HG02973 (cell line): ENCODE results near the gene SLC12A3.

Experiments
- ATAC-seq: cut with Tn5 transposase; IDR thresholded peaks from one replicate; pipeline ENCODE4 v1.9.1; 2021; ENCODE audit warnings: moderate library complexity; ENCODE audit not compliant: unreplicated experiment

Gene SLC12A3

GRCh38 chr16:56886296-56886695, 21.3 kb downstream of the SLC12A3 start:
- ATAC-seq = no peak

GRCh38 chr16:56886826-56887225, 21.8 kb downstream of the SLC12A3 start:
- no peak for ATAC-seq

DNA sequence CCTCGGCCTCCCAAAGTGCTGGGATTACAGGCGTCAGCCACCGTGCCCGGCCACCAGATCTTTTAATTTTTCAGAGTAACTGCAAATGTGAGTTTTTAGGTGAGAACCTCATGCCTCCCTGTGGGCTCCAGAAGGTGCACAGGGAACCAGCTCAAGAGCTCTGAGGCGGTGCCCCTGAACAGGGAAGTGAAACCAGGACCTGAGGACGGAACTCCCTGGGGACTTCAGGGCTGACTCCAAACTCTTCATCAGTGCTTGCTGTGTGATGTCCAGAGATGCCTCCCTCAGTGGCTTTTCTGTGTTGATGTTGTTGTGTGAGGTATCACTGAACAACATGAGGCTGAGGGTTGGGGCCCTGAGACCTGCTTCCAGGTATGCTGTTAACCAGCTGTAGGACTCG, 23.8 kb downstream of the SLC12A3 start:
- ATAC-seq = no peak

DNA sequence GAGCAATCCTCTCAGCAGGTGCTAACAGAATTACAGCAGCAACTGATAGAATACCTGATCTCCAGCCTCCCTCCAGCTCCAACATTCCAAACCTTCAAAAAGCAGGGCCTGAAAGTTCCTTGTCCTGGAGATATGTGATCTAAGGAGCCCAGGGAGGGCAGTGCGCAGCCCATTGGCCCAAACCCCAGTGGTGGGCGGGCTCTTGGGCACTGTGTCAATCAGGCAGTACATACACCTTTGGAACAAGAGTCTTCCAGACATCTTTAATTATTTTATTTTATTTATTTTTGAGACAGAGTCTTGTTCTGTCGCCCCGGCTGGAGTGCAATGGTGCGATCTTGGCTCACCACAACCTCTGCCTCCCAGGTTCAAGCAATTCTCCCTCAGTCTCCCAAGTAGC, 24.2 kb downstream of the SLC12A3 start:
- no peak for ATAC-seq

DNA sequence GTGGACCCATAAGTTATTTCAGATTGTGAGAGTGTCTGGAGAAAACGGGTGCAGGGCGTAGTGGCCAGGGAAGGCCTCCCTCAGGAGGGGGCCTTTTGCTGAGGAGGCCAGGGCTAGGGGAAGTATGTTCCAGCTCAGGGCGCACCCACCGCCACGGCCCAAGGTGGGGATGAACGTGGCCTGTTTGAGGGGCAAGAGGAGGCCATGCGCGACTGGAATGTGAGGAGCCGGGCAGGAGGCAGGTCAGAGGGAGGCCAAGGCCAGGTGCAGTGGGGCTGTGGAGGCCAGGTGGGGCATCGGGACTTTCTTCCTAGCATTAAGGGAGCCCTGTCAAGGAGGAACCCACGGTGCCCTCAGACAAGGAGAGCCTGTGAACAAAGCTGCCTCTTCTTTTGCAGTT, 26.7 kb downstream of the SLC12A3 start:
- no peak for ATAC-seq

DNA sequence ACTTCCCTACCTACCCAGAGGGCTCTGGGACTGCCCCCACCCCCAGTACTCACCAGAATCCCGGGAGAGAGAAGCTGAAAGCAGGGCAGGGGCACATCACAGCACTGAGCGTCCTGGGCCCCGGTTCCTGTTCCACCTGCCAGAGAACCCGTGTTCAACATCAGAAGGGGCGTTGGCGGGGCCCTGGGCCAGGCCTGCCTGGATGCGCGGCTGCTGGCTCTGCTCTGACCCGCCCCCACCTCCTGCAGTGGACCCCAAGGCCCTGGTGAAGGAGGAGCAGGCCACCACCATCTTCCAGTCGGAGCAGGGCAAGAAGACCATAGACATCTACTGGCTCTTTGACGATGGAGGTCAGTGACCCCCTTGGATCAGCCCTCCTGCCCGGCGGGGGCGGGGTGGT, 27.7 kb downstream of the SLC12A3 start:
- no peak for ATAC-seq

- no peak for ATAC-seq
Measured at GRCh38 chr16:56894331-56894917, 29.4 kb downstream of the SLC12A3 start.

GRCh38 chr16:56895813-56896212, 30.8 kb downstream of the SLC12A3 start:
- ATAC-seq = no peak

DNA sequence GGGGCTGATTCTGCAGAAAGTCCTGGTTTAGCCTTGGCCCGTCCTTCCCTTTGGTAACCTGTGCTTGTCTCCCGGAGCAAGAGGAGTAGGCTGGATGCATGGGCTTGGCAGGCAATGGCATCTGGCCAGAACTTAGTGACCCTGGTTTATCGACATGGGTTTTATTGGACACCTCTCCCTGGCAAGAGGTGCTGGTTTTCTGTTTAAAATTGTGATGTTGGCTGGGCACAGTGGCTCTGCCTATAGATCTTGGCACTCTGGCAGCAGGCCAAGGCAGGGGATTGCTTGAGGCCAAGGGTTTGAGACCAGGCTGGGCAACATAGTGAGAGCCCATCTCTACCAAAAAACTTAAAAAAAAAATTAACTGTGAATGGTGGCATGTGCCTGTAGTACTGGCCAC, 31.2 kb downstream of the SLC12A3 start:
- no peak for ATAC-seq

GRCh38 chr16:56897026-56897799, 32.2 kb downstream of the SLC12A3 start:
- no peak for ATAC-seq

DNA sequence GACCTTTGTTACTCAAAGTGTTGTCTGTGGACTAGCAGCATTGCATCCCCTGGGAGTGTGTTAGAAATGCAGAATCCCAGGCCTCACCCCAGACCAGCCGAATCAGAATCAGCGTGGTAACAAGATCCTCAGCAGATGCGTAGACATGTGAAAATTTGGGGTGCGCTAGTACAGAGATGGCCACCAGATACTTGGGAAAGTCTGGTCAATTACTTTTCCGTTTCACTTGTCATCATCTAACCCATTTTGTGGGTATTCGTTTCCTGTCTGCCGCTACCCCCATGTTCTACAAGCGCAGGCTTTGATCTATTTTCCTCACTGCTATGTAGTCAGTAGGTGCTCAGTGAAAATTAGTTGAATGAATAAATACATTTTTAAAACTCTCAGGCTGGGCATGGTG, 33.8 kb downstream of the SLC12A3 start:
- ATAC-seq = no peak

DNA sequence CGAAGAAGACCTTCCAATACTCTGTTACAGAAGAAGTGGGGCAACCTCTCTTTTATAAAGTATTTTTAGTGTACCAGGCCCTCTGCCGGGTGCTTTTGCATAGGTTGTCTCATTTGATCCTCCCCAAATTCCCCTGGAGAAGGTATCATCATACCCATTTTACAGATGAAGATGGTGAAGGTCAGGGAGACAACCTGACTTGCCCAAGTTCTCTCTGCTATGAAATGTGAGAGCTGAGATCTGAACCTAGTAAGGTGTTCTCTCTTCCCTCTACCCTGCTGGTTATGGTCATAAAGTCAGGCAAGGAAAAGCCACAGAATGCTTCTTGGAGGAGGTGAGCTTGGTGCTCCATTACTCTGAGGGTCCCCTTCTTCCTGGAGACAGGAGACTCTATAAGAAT, 38.9 kb downstream of the SLC12A3 start:
- no peak for ATAC-seq

DNA sequence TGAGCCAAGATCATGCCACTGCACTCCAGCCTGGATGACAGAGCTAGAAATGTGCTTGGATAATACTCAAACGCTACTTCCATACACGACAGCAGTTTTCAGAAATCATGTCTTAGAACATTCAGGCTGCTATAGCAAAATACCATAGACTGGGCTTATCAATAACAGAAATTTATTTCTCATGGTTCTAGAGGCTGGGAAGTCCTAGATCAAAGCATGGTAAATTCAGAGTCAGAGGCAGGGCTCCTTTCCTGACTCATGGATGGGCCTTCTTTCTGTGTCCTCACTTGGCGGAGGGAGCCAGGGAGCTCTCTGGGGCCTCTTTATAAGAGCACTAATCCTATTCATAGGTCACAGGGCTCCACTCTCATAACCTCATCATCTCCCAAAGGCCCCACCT, 42.4 kb downstream of the SLC12A3 start:
- ATAC-seq = no peak

DNA sequence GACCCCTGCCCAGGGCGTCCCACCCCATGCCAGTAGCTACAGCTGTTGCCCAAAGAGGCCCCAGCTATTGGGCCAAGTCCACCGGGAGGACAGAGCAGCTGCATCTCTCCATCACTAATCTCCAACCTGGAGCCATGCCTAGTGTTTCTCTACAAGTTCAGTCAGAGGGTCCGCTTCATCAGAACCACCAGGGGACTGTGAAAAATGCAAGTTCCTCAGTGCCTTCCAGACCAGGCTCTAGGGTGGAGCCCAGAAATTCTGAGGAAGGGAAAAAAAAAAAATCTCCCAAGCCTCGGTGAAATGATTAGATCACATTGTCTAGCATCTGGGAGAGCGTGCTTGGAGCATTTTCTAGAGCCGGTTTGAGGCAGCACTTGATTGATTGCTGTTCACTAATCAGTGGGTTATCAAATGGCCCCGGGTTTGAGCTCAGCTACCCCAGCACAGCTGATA, 44.5 kb downstream of the SLC12A3 start:
- no peak for ATAC-seq

- no peak for ATAC-seq
Measured at GRCh38 chr16:56910112-56910511, 45.1 kb downstream of the SLC12A3 start.

DNA sequence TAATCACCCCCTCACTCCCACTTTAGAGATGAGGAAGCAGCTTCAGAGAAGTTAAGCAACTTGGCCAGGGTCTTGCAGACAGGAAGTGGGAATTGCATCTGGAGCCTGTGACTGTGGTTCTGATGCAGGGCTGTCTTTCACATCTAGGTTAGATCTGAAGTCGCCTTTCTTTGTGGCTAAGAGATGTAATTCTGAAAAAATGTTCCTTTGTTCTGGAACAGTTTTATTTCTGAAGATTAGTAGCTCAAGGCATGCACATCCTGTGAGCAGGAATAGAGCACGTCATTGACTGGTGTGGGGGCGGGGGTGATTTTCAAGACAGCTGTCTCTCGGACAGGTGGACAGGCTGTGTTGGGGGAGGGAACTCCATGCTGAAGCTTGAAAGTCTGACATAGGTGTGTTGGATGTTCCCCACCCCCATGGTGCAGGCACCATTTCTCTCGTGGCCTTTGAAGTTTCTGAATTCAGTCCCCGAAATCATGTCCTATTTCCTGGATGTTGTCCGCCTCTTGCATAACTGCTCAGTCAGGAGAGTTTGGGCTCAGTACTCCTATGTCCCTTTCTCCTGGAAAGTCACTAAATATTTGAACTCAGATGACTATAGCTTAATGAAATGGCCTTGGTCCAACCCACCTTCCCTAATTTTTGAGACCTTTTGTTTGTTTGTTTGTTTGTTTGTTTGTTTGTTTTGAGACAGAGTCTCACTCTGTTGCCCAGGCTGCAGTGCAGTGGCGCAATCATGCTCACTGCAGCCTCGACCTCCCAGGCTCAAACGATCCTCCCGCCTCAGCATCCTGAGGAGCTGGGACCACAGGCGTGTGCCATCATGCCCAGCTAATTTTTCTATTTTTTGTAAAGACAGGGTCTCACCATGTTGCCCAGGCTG, 45.9 kb downstream of the SLC12A3 start:
- ATAC-seq = no peak

DNA sequence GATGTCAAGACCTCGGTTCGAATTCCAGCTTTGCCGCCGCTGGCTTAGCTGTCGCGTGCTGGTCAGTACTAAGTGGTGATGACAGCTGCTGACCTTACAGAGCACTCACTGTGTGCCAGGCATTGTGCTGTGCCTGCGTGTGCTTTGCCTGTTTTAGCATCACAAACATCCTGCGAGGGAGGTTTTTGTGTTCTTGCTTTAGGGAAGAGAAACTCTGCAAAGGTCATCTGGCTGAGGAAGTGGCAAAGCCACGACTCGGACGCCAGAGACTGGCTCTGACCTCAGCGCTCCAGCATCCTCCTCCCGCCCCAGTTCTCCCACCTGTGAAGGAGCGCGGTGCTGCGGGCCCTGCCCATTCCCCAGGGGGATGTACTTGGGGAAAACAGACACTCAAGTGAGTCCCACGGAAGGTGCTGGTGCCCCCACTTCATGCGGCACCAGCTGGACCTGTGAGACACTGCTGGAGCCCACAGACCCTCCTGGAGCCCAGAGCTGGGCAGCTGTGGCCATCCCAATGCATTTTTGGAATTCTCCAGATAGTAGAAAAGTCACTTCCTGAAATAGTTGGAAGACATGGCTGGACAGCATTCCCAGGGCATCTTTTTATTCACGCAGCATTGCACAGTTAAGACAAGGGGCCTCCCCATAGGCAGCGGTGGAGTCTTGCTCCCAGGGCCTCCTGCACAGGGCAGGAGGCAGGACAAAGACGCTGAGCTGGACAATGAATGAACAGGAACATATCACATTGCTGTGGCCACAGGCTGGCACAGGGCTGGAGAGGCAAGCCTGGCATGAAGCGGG, 47.0 kb downstream of the SLC12A3 start:
- ATAC-seq = peak; percentile 52

DNA sequence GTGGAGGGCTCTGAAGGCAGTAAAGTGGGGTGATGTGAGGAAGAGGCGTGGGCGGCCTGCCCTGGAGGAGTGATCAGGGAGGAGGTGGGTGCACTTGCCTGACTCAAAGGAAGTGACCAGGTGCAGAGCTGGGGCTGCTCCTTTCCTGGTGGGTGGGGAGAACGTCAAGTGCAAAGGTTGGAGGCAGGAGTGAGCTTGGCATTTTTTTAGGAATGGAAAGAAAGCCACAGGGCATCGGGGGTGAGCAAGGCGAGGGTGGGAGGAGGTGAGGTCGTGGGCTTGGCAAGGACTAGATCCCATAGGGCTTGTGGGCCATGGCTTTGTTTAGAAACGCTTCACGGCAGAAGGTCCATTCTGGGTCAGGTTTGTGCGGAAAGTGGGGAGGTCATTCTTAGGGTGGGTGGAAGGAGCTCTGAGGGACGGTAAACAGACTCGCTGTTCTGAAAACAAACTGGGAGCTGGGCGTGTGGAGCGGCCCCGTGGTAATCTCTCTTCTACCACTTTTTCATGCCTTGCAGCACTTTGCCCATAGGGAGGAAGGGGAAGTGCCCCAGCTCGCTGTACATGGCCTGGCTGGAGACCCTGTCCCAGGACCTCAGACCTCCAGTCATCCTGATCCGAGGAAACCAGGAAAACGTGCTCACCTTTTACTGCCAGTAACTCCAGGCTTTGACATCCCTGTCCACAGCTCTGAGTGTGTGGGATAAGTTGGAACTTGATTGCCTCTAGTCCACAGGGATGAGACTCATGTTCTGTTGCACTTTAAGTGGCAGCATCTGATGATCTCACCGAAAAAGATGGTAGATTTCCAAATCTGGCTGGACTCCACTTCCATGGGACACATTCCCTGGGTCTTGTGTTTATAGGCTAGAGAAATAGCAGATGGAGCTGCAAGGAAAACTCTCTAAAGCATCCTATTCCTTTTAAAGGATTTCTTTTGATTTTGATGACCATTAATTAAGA, 48.0 kb downstream of the SLC12A3 start:
- ATAC-seq = no peak

DNA sequence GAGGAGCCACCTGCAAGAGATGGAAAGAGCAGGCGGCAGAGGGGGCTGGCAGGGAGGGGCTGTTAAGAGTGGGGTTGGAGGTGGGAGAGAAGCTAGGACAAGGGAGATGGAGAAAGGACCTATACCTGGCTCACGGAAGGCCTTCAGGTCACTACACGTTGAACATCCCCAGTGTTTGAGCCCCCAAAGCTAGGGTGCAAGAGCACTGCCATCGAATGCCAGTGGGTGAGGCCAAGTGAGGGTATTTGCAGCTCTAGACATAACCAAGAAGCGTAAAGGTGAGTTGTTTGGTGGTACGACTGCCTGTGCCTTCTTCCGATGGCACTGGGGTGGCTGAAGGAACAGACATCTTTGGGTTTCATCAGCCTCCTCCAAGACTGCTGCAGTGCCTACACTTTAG, 49.9 kb downstream of the SLC12A3 start:
- no peak for ATAC-seq
